ENCODE data around the gene SORBS1.

The SORBS1 gene

DNA sequence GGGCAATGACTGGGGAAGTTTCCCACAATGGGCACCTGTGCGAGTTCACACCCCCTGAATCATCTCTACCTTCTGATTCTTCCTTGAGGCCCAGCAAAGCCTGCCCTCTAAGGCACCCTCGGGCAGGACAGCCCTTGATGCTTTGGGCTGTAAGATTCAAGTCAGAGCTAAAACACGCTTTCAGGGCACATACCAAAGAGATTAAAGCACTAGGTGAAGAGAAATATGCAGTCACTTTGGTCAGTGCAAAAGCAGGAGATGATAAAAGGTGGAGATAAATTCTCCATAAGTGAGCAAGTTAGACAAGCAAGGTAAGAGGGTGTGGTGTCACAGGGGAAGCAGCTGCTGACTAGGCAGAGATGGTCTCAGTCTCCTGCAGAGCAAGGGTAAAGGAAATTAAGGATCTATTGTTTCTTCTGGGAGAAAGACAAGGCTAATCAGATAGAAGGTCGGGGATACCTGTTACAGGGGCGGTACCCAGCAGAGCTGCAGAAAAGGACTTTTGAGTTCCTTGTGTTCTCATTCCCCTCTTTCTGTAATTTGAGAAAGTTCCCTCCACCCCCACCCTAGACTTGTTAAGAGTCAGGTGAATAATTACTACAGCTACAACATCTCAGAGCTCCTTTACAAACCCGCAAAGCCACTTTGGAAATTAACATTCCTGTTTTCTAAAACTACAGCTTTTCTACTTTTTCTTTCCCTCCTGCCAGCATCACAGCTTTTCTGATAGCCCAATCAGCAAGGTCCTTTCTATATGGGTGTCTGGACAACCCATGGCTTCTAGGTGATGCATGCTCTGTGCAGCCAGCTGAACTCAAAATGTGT, 296.7 kb downstream of the SORBS1 start:
- TF ChIP-seq, protein P1, sequence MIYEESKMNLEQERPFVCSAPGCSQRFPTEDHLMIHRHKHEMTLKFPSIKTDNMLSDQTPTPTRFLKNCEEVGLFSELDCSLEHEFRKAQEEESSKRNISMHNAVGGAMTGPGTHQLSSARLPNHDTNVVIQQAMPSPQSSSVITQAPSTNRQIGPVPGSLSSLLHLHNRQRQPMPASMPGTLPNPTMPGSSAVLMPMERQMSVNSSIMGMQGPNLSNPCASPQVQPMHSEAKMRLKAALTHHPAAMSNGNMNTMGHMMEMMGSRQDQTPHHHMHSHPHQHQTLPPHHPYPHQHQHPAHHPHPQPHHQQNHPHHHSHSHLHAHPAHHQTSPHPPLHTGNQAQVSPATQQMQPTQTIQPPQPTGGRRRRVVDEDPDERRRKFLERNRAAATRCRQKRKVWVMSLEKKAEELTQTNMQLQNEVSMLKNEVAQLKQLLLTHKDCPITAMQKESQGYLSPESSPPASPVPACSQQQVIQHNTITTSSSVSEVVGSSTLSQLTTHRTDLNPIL (CRISPR knock-in tag; IDR thresholded peaks at IDR 0.05; ENCODE audit: low read depth), result no peak
- TF ChIP-seq ISL1 (CRISPR knock-in tag; IDR thresholded peaks at IDR 0.05), result 0 out of 2 replicates have a peak, but pooled peaks have one; percentile 19
- no peak for TF ChIP-seq OSR1 (CRISPR knock-in tag; IDR thresholded peaks at IDR 0.05)
- TF ChIP-seq CSRNP3 (CRISPR knock-in tag; IDR thresholded peaks at IDR 0.05), result no peak
- TF ChIP-seq ZNF8 (CRISPR knock-in tag; IDR thresholded peaks at IDR 0.05), result no peak
- ATAC-seq, result no peak

DNA sequence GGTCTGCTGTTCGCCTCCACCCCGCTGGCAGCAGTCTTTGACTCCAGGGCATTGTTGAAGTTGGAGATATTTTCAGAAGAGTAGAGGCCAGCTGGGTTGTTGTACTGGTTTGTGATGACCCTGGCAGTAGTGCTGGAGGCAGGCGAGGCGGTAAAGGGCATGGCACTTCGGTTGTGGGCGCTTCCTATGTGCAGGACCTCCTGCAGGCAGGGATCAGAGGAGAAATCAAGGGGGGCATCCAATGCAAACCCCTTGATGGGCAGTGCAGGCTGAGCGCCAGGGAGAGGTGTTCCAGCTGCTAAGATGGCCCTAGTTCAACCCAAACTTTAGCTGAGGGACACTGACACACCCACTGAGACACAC, 297.3 kb downstream of the SORBS1 start:
- ATAC-seq, result no peak
- TF ChIP-seq PATZ1 (CRISPR knock-in tag; IDR thresholded peaks at IDR 0.05; ENCODE audit: borderline replicate concordance), result no peak

GRCh38 chr10:95262763-95263518, 298.2 kb downstream of the SORBS1 start:
- no peak for ATAC-seq
- TF ChIP-seq ISL1 (CRISPR knock-in tag; IDR thresholded peaks at IDR 0.05) (no peak), BACH2 (CRISPR knock-in tag; IDR thresholded peaks at IDR 0.05; ENCODE audit: borderline replicate concordance) (no peak), RARB (CRISPR knock-in tag; IDR thresholded peaks at IDR 0.05) (no peak), TCF4 (CRISPR knock-in tag; IDR thresholded peaks at IDR 0.05; ENCODE audit: borderline replicate concordance) (no peak), PPARA (CRISPR knock-in tag; IDR thresholded peaks at IDR 0.05; ENCODE audit: borderline replicate concordance) (no peak), ZC3H10 (CRISPR knock-in tag; IDR thresholded peaks at IDR 0.05) (no peak)
- TF ChIP-seq, protein P2, sequence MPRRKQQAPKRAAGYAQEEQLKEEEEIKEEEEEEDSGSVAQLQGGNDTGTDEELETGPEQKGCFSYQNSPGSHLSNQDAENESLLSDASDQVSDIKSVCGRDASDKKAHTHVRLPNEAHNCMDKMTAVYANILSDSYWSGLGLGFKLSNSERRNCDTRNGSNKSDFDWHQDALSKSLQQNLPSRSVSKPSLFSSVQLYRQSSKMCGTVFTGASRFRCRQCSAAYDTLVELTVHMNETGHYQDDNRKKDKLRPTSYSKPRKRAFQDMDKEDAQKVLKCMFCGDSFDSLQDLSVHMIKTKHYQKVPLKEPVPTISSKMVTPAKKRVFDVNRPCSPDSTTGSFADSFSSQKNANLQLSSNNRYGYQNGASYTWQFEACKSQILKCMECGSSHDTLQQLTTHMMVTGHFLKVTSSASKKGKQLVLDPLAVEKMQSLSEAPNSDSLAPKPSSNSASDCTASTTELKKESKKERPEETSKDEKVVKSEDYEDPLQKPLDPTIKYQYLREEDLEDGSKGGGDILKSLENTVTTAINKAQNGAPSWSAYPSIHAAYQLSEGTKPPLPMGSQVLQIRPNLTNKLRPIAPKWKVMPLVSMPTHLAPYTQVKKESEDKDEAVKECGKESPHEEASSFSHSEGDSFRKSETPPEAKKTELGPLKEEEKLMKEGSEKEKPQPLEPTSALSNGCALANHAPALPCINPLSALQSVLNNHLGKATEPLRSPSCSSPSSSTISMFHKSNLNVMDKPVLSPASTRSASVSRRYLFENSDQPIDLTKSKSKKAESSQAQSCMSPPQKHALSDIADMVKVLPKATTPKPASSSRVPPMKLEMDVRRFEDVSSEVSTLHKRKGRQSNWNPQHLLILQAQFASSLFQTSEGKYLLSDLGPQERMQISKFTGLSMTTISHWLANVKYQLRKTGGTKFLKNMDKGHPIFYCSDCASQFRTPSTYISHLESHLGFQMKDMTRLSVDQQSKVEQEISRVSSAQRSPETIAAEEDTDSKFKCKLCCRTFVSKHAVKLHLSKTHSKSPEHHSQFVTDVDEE (CRISPR knock-in tag; IDR thresholded peaks at IDR 0.05), result no peak

DNA sequence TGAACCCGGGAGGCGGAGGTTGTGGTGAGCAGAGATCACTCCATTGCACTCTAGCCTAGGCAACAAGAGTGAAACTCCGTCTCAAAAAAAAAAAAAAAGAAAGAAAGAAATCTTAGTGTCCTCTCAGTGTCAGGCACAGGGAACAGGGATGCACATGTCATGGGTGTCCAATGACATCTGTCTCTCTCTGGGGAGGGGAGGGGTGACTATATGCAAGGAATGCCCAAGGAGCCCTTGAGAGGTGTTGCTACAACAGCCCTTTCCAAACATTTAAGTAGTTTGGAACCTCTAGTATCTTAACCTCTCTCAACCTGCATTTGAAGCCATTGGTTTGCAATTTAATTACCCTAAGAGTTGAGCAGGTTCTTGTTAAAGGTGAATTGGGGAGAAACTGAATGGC, 299.2 kb downstream of the SORBS1 start:
- no peak for ATAC-seq
- no peak for TF ChIP-seq ARNTL (CRISPR knock-in tag; IDR thresholded peaks at IDR 0.05; ENCODE audit: borderline replicate concordance, low read depth)
- no peak for TF ChIP-seq ISL1 (CRISPR knock-in tag; IDR thresholded peaks at IDR 0.05)
- no peak for TF ChIP-seq TOX (CRISPR knock-in tag; IDR thresholded peaks at IDR 0.05; ENCODE audit: borderline replicate concordance)

All from SK-N-SH treated with all-trans-retinoic acid at 6 μM for 48 hours (cell line).